Mucosa of descending colon (tissue), 3 donors: ENCODE measurements around the gene PDSS2. TPM values are rescaled to one million over a fixed set of nuclear protein-coding genes. Genes with fewer than 3 reads are reported as not detected.

Experiments
- ATAC-seq: fragments of 200-7000 bp; cut with Tn5 transposase; one replicate; pipeline ENCODE4 v1.9.1; 2020; ENCODE audit warnings: mild to moderate bottlenecking, moderate library complexity
- DNase-seq, 3 donors: peaks; one replicate each; pipeline ENCODE4 v3.0.0-alpha.2; 2020
- H3K36me3 ChIP-seq: fragments of 200-600 bp; one replicate; pipeline ENCODE4 v1.8.0; 2021; ENCODE audit warnings: low read depth, mild to moderate bottlenecking
- H3K4me1 ChIP-seq: fragments of 200-600 bp; one replicate; pipeline ENCODE4 v1.8.0; 2021; ENCODE audit warnings: low read depth, mild to moderate bottlenecking
- H3K4me3 ChIP-seq: fragments of 200-600 bp; one replicate; pipeline ENCODE4 v1.8.0; 2021; ENCODE audit warnings: mild to moderate bottlenecking
- H3K9me3 ChIP-seq: fragments of 200-600 bp; one replicate; pipeline ENCODE4 v1.8.0; 2021; ENCODE audit warnings: mild to moderate bottlenecking
- intact Hi-C, 2 donors: fragments of 100-400 bp; cut with DNase I in 1 of 2; cut with micrococcal nuclease in 1 of 2; formaldehyde crosslinking; loops; one replicate each; pipeline versions ENCODE4 v1.11.0 to v1.11.1; 2022; cut with DNase I, micrococcal nuclease
- total RNA-seq, 3 donors: library from RNA; stranded (reverse); fragmentation: NEBNext Ultra II Directional in 2 of 3; extraction: Animal tissue kit (Norgen Biotek cat#: 25700) in 2 of 3; gene quantifications; one replicate each; pipeline versions ENCODE4 v1.2.1 to v1.2.4, GENCODE V29; 2021 to 2023
- TF ChIP-seq, protein P1 (sequence below): fragments of 200-600 bp; IDR thresholded peaks from one replicate; pipeline ENCODE4 v1.8.0; 2022; ENCODE audit warnings: antibody characterized with exemption, mild to moderate bottlenecking
- donor health status: DM: no; HTN: no; CAD: no; lungs with moderate emphysema.
- donor health status: DM: no; HTN: no; CAD: no.
- donor health status: DM: no; HTN: yes; CAD: no.

PDSS2 gene
- total RNA-seq, 3 donors from 2014 or later: 16.2 to 26.3 (median 25.6) TPM

GRCh38 chr6:107421696-107422256, 37.6 kb downstream of the PDSS2 start:
- intact Hi-C loops: no loop called here
- no peaks in the 10 kb centered on the region for H3K36me3 ChIP-seq
- TF ChIP-seq, protein P1, sequence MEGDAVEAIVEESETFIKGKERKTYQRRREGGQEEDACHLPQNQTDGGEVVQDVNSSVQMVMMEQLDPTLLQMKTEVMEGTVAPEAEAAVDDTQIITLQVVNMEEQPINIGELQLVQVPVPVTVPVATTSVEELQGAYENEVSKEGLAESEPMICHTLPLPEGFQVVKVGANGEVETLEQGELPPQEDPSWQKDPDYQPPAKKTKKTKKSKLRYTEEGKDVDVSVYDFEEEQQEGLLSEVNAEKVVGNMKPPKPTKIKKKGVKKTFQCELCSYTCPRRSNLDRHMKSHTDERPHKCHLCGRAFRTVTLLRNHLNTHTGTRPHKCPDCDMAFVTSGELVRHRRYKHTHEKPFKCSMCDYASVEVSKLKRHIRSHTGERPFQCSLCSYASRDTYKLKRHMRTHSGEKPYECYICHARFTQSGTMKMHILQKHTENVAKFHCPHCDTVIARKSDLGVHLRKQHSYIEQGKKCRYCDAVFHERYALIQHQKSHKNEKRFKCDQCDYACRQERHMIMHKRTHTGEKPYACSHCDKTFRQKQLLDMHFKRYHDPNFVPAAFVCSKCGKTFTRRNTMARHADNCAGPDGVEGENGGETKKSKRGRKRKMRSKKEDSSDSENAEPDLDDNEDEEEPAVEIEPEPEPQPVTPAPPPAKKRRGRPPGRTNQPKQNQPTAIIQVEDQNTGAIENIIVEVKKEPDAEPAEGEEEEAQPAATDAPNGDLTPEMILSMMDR: no peak
- H3K4me1 ChIP-seq: no peaks in the 10 kb centered on the region
- ATAC-seq: peak; percentile 71
- peaks cover 8% of the 10 kb centered on the region for H3K9me3 ChIP-seq
- DNase-seq: no peak
- H3K4me3 ChIP-seq: no peak overlapping the region

DNA sequence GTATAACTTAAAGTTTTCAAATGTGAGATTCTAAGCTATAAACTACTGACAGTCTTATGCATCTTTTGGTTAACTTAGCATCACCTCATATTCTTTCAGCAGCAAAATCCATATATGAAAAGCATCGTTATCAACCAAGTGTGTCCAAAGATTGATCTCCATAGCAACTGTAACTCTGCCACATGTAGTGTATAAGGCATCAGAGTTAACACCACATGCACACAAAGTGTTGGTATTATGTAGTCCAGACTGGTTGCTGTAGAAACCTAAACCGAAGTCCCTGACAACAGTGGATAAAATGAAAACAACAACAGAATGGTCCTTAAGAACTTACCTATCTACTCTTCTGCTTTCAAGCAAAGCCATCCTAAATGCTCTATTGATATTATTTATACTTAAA, 39.6 kb downstream of the PDSS2 start:
- no peak for ATAC-seq
- H3K4me3 ChIP-seq: no peak overlapping the region
- TF ChIP-seq, protein P1: no peak
- H3K9me3 ChIP-seq: no peaks in the 10 kb centered on the region
- intact Hi-C loops: no loop called here
- no peaks in the 10 kb centered on the region for H3K36me3 ChIP-seq
- no peaks in the 10 kb centered on the region for H3K4me1 ChIP-seq
- DNase-seq: no peak

DNA sequence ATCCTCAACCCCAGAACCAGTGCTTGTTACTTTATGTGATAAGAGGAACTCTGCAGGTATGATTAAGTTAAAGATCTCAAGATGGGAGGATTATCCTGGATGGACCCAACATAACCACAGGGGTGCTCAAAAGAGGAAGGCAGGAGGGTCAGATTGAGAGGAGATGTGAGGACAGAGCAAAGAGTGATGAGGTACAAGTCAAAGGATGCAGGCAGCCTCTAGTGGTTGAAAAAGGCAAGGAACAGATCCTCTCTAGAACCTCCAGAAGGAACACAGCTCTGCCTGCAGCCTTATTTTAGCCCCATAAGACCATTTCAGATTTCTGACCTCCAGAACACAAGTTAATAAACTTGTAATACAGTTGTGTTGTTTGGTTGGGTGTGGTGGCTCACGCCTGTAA, 41.2 kb downstream of the PDSS2 start:
- TF ChIP-seq, protein P1: peak; percentile 29
- Histone ChIP-seq H3K4me1 (peaks cover 6% of the 10 kb centered on the region), H3K9me3 (no peaks in the 10 kb centered on the region), H3K4me3 (no peak overlapping the region), H3K36me3 (no peaks in the 10 kb centered on the region)
- ATAC-seq (peak; percentile 68), DNase-seq (peak in 1 of 3 donors; percentile 17)
- intact Hi-C loops: no loop called here

- Histone ChIP-seq H3K4me3 (no peak overlapping the region), H3K36me3 (no peaks in the 10 kb centered on the region), H3K4me1 (peaks cover 6% of the 10 kb centered on the region), H3K9me3 (no peaks in the 10 kb centered on the region)
- no peak for ATAC-seq
- TF ChIP-seq, protein P1: no peak
- intact Hi-C loops: no loop called here
- DNase-seq: no peak
Measured at GRCh38 chr6:107416145-107416544, 43.2 kb downstream of the PDSS2 start.

GRCh38 chr6:107413966-107414645, 45.3 kb downstream of the PDSS2 start:
- intact Hi-C loops: no loop called here
- ATAC-seq: peak; percentile 66

More at GRCh38 chr6:107413966-107414645, 45.3 kb downstream of the PDSS2 start:
- Histone ChIP-seq H3K4me1 (peaks cover 6% of the 10 kb centered on the region), H3K36me3 (no peaks in the 10 kb centered on the region), H3K4me3 (no peak overlapping the region), H3K9me3 (no peaks in the 10 kb centered on the region)
- TF ChIP-seq, protein P1: no peak
- DNase-seq: no peak
